Stimulated activated CD4-positive, alpha-beta T cell treated with anti-CD3 and anti-CD28 coated beads, Interleukin-2, amount 100 ng/mL, for 48 hours (primary cell): Measurements from ENCODE around the gene ZNF665.
A peak's percentile ranks its signal among the peaks of the same experiment; 100 is the strongest.
"Not testable (repeated sequence)": the region's sequence is repeated elsewhere in the genome, so short reads cannot be mapped to it uniquely, and the experiment has no call there.

Experiments used
- DNase-seq, 2 donors: peaks; one replicate each; pipeline ENCODE4 v3.0.0-alpha.2; 2020

The ZNF665 gene

GRCh38 chr19:53157626-53158025 is 35.5 kb downstream of the ZNF665 start:
- no peak for DNase-seq

GRCh38 chr19:53156850-53157249 is 36.3 kb downstream of the ZNF665 start:
- DNase-seq, result no peak

GRCh38 chr19:53147645-53148044 is 45.5 kb downstream of the ZNF665 start:
- DNase-seq, result no peak

- no peak for DNase-seq
Observed at GRCh38 chr19:53140351-53140750, 52.8 kb downstream of the ZNF665 start.

- DNase-seq, result no peak
Observed at GRCh38 chr19:53136432-53136831, 56.7 kb downstream of the ZNF665 start.

- peak; percentile 7 to 37 for DNase-seq
Observed at GRCh38 chr19:53132141-53132991, 60.8 kb downstream of the ZNF665 start, which contains the start of gene ZNF415. ZNF415 (minus strand) TSS chr19:53132910; CDS start chr19:53122676, 10,234 bp downstream.

GRCh38 chr19:53131727-53132126 is 61.4 kb downstream of the ZNF665 start:
- DNase-seq, result no peak

GRCh38 chr19:53131085-53131590 is 62.0 kb downstream of the ZNF665 start:
- no peak for DNase-seq

GRCh38 chr19:53130506-53130905 is 62.7 kb downstream of the ZNF665 start:
- no peak for DNase-seq

- not testable (repeated sequence) for DNase-seq
Observed at GRCh38 chr19:53126733-53127526, 66.2 kb downstream of the ZNF665 start.

GRCh38 chr19:53123400-53123799 is 69.8 kb downstream of the ZNF665 start:
- no peak for DNase-seq
